Epithelial cell of esophagus (primary cell): ENCODE data around the gene ERC2.

Source experiments
- DNase-seq: peaks from one replicate; pipeline ENCODE4 v3.0.0; 2010; ENCODE audit warnings: low read depth
- H3K4me3 ChIP-seq: 2 replicates; pipeline ENCODE4 v1.5.1; 2011; ENCODE audit warnings: mild to moderate bottlenecking, low read length, control low read depth
- TF ChIP-seq, protein P1 (sequence below): IDR thresholded peaks from 2 replicates; pipeline ENCODE4 v1.5.1; 2011; ENCODE audit warnings: low read depth, mild to moderate bottlenecking, low read length, control low read depth, inconsistent platforms; ENCODE audit not compliant: insufficient read depth; ENCODE audit errors: missing control alignments

The ERC2 gene

DNA sequence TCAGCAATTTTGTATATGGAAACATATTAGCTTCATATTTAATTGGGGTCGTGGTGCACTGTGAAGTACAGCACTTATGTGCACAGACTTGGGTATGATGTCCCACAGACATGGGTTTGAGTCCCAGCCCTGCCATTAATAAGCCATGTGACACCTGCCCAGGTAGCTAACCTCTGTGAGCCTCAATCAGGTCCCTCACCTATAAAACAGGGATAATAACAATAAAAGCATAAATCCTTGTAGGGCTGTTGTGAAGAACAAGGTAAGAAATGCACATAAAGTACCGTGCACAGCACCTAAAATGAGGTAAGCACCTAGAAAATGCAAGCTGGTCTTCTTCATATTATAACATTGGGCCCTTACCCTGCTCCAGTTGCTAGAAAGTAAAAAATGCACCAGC, 807.6 kb downstream of the ERC2 start:
- TF ChIP-seq, protein P1, sequence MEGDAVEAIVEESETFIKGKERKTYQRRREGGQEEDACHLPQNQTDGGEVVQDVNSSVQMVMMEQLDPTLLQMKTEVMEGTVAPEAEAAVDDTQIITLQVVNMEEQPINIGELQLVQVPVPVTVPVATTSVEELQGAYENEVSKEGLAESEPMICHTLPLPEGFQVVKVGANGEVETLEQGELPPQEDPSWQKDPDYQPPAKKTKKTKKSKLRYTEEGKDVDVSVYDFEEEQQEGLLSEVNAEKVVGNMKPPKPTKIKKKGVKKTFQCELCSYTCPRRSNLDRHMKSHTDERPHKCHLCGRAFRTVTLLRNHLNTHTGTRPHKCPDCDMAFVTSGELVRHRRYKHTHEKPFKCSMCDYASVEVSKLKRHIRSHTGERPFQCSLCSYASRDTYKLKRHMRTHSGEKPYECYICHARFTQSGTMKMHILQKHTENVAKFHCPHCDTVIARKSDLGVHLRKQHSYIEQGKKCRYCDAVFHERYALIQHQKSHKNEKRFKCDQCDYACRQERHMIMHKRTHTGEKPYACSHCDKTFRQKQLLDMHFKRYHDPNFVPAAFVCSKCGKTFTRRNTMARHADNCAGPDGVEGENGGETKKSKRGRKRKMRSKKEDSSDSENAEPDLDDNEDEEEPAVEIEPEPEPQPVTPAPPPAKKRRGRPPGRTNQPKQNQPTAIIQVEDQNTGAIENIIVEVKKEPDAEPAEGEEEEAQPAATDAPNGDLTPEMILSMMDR, result no peak
- DNase-seq, result no peak
- no peak overlapping the region for H3K4me3 ChIP-seq

DNA sequence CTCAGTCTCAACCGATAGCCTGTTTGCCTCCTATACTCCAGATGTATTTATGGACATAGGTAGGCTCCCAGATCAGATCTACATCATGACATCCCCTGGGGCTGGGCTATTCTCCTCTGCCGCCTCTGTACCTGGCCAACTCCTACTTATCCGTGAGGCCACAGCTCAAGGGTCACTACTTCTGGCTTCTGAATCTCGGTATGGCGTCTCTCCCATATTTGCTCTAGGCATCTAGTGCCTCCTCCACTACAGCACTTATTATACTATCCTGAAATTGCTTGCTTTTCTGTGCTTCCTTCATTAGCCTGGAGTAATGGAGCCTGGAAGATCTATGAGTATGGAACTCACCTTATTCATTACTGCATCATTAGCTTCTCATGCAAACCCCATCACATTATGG, 808.6 kb downstream of the ERC2 start:
- DNase-seq, result no peak
- TF ChIP-seq, protein P1, result no peak

DNA sequence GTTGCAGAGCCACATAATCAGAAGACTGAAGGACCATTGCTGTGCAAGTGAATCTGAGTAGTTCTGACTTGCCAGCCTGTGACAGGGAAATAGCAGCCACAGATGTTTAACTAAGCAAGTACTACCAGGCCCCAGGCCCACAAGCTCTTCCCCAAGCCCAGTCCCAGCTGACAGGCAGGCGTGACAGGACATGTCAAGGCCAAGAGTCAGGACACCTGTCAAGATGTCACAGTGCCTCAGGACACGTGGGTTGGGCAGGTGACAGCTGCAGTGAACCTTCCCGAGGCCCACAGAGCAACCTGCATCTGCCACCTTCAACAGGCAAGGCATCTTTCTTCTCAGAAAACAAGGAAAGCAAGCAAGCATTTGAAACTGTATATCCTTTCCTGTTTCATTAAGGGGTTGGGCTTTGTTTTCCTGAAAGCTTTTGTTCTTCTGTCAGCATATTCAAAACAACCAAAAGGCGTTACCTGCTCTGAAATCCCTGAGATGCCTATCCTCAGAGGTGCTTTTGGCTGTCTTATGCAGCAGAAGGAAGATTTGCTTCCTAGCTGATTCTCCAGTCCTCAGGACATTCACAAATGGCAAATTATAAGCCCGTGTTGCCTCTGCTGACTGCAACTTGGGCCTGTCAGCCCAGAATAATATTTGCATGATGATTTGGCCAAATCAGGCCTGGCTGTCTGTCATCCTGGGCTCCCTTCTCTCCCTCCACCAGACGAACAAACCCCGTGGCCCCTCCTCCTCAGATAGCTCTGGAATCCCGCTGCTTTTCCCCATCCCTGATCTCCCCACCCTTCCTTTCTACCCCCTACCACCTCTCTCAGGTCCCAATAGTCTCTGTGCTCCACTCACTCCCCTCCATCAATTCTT, 809.3 kb downstream of the ERC2 start:
- H3K4me3 ChIP-seq, result no peak overlapping the region
- DNase-seq, result peak; percentile 14
- TF ChIP-seq, protein P1, result no peak

More for the DNA sequence above, 808.6 kb downstream of the ERC2 start:
- H3K4me3 ChIP-seq, result no peak overlapping the region

DNA sequence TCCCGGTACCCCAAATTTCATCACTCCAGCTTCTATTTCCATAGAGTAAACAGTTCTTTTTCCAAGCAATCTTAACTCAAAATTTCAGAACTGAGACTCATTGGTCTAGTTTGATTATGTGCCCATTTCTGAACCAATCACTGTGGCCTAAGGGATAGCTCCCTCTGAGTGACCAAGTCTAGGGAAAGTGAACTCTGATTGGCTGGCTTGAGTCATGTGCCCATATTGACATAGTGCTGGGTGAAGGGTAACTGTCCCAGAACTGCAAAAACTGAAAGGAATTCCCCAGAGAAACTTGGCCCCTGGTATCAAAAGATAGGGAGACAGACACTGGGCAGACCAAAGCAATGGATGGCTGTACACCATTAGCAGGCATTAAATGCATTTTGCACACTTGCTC, 810.0 kb downstream of the ERC2 start:
- TF ChIP-seq, protein P1, result no peak
- H3K4me3 ChIP-seq, result no peak overlapping the region
- DNase-seq, result no peak

DNA sequence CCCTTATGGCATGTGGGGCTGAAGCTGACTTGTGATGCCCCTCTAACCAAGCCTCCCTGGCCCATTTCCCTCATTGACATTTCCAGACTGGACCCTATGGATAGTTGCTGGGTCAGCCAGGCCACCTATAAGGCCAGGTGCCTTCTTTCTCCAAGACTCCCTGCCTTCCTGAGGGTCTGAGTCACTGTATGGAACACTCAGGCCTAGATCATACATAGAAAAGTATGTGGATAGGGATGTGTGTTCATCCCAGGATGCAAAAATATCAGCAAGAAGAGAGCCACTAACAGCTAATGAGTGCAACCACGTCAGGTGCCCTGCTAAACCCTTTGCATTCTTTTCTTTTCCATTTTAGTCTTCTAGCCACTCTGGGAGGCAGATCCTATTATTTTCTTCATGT, 812.7 kb downstream of the ERC2 start:
- no peak overlapping the region for H3K4me3 ChIP-seq
- TF ChIP-seq, protein P1, result no peak
- DNase-seq, result peak; percentile 17

DNA sequence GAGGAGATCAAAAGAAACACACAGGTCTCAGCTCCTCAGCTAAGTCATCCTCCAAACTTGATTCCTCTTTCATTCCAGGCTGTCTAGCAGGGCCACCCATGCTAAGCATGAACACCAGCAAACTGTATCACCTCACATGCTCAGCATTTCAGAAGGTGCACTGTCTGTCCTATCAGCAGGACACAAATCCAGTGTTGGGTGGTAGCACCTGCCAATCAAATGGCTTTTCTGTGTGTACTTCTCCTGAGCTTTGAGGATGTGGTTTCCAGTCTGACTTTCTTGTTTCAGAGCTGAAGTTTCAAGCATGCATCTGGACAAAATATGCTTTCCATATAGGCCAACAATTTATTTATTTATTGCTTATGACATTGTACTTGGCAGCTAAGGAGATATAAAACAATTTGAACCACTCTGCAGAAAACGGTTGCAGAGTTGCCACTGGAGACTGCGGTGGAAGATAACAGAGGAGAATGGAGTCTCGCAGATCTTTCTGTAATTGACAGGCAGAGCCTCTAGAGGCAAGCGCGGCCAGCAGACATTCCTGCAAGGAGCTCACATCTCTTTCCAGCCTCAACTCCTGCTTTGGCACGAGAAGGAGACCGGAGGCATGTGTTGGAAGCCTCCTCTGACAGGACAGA, 814.0 kb downstream of the ERC2 start:
- DNase-seq, result no peak
- TF ChIP-seq, protein P1, result no peak
- no peak overlapping the region for H3K4me3 ChIP-seq
